ENCODE data around the gene C1RL.

The C1RL gene

GRCh38 chr12:7136071-7136470 lies 27.1 kb upstream of the C1RL start:
- Histone ChIP-seq H3K27ac (ENCODE audit: low read depth, low read length) (no peak overlapping the region), H3K27me3 (ENCODE audit: control insufficient read depth, insufficient read depth, low read length) (0 out of 2 replicates have a peak, but pooled peaks cover 6% of the 10 kb centered on the region), H3K9me3 (ENCODE audit: control insufficient read depth, insufficient read depth, low read length) (no peaks in the 10 kb centered on the region), H3K4me3 (ENCODE audit: low read depth, low read length) (no peak overlapping the region), H3K4me1 (ENCODE audit: control insufficient read depth, insufficient read depth, low read length) (no peaks in the 10 kb centered on the region), H3K9ac (ENCODE audit: low read depth, low read length) (no peak overlapping the region), H3K36me3 (ENCODE audit: control insufficient read depth, insufficient read depth, low read length) (peaks cover 22% of the 10 kb centered on the region)

GRCh38 chr12:7134396-7135166 lies 25.6 kb upstream of the C1RL start:
- Histone ChIP-seq H3K27me3 (ENCODE audit: control insufficient read depth, insufficient read depth, low read length) (0 out of 2 replicates have a peak, but pooled peaks cover 6% of the 10 kb centered on the region), H3K4me1 (ENCODE audit: control insufficient read depth, insufficient read depth, low read length) (no peaks in the 10 kb centered on the region), H3K27ac (ENCODE audit: low read depth, low read length) (no peak overlapping the region), H3K4me3 (ENCODE audit: low read depth, low read length) (no peak overlapping the region), H3K9me3 (ENCODE audit: control insufficient read depth, insufficient read depth, low read length) (no peaks in the 10 kb centered on the region), H3K9ac (ENCODE audit: low read depth, low read length) (no peak overlapping the region), H3K36me3 (ENCODE audit: control insufficient read depth, insufficient read depth, low read length) (peaks cover 22% of the 10 kb centered on the region)

GRCh38 chr12:7131502-7131866 lies 22.5 kb upstream of the C1RL start:
- H3K9ac ChIP-seq (ENCODE audit: low read depth, low read length) = no peak overlapping the region
- no peaks in the 10 kb centered on the region; the same call in 1 of the 2 replicates for H3K4me1 ChIP-seq (ENCODE audit: control insufficient read depth, insufficient read depth, low read length)
- no peaks in the 10 kb centered on the region for H3K9me3 ChIP-seq (ENCODE audit: control insufficient read depth, insufficient read depth, low read length)
- peaks cover 13% of the 10 kb centered on the region for H3K36me3 ChIP-seq (ENCODE audit: control insufficient read depth, insufficient read depth, low read length)
- no peak overlapping the region for H3K27ac ChIP-seq (ENCODE audit: low read depth, low read length)
- H3K4me3 ChIP-seq (ENCODE audit: low read depth, low read length) = peak overlapping the region; percentile 94
- H3K27me3 ChIP-seq (ENCODE audit: control insufficient read depth, insufficient read depth, low read length) = peaks cover 11% of the 10 kb centered on the region

GRCh38 chr12:7130701-7131501 lies 21.9 kb upstream of the C1RL start:
- Histone ChIP-seq H3K9ac (ENCODE audit: low read depth, low read length) (no peak overlapping the region), H3K36me3 (ENCODE audit: control insufficient read depth, insufficient read depth, low read length) (peaks cover 7% of the 10 kb centered on the region), H3K9me3 (ENCODE audit: control insufficient read depth, insufficient read depth, low read length) (no peaks in the 10 kb centered on the region), H3K27me3 (ENCODE audit: control insufficient read depth, insufficient read depth, low read length) (peaks cover 11% of the 10 kb centered on the region), H3K27ac (ENCODE audit: low read depth, low read length) (no peak overlapping the region), H3K4me1 (ENCODE audit: control insufficient read depth, insufficient read depth, low read length) (no peaks in the 10 kb centered on the region; the same call in 1 of the 2 replicates), H3K4me3 (ENCODE audit: low read depth, low read length) (peak overlapping the region; percentile 94)

- Histone ChIP-seq H3K4me3 (ENCODE audit: low read depth, low read length) (peak within 1 kb of the TSS; percentile 94), H3K9me3 (ENCODE audit: control insufficient read depth, insufficient read depth, low read length) (no peaks in the 10 kb centered on the region), H3K9ac (ENCODE audit: low read depth, low read length) (peak within 1 kb of the TSS; percentile 67), H3K36me3 (ENCODE audit: control insufficient read depth, insufficient read depth, low read length) (no peaks in the 10 kb centered on the region), H3K27ac (ENCODE audit: low read depth, low read length) (peak within 1 kb of the TSS; percentile 31), H3K27me3 (ENCODE audit: control insufficient read depth, insufficient read depth, low read length) (peaks cover 11% of the 10 kb centered on the region), H3K4me1 (ENCODE audit: control insufficient read depth, insufficient read depth, low read length) (no peaks in the 10 kb centered on the region; the same call in 1 of the 2 replicates)
These were observed 21.1 kb upstream of the C1RL start, which contains the start of gene CLSTN3 for GRCh38 chr12:7129872-7130691. Gene CLSTN3, plus strand, starts transcription at chr12:7130371. Its CDS starts 278 bp downstream, at chr12:7130649.

GRCh38 chr12:7129287-7129871 lies 20.4 kb upstream of the C1RL start:
- Histone ChIP-seq H3K27ac (ENCODE audit: low read depth, low read length) (peak overlapping the region; percentile 31), H3K27me3 (ENCODE audit: control insufficient read depth, insufficient read depth, low read length) (peaks cover 11% of the 10 kb centered on the region), H3K36me3 (ENCODE audit: control insufficient read depth, insufficient read depth, low read length) (no peaks in the 10 kb centered on the region), H3K9ac (ENCODE audit: low read depth, low read length) (peak overlapping the region; percentile 56), H3K9me3 (ENCODE audit: control insufficient read depth, insufficient read depth, low read length) (no peaks in the 10 kb centered on the region), H3K4me1 (ENCODE audit: control insufficient read depth, insufficient read depth, low read length) (no peaks in the 10 kb centered on the region; the same call in 1 of the 2 replicates), H3K4me3 (ENCODE audit: low read depth, low read length) (peak overlapping the region; percentile 94)

- peak within 1 kb of the TSS; percentile 56 for H3K9ac ChIP-seq (ENCODE audit: low read depth, low read length)
- H3K4me1 ChIP-seq (ENCODE audit: control insufficient read depth, insufficient read depth, low read length) = no peaks in the 10 kb centered on the region; the same call in 1 of the 2 replicates
- H3K4me3 ChIP-seq (ENCODE audit: low read depth, low read length) = peak within 1 kb of the TSS; percentile 94
- no peaks in the 10 kb centered on the region for H3K9me3 ChIP-seq (ENCODE audit: control insufficient read depth, insufficient read depth, low read length)
- H3K27ac ChIP-seq (ENCODE audit: low read depth, low read length) = peak within 1 kb of the TSS; percentile 31
- H3K36me3 ChIP-seq (ENCODE audit: control insufficient read depth, insufficient read depth, low read length) = no peaks in the 10 kb centered on the region
- H3K27me3 ChIP-seq (ENCODE audit: control insufficient read depth, insufficient read depth, low read length) = peaks cover 11% of the 10 kb centered on the region
These were observed 19.8 kb upstream of the C1RL start, which contains the start of gene RBP5 for GRCh38 chr12:7128681-7129286. Gene RBP5, minus strand, starts transcription at chr12:7128889. Its CDS starts 114 bp downstream, at chr12:7128775.

GRCh38 chr12:7127916-7128626 lies 19.1 kb upstream of the C1RL start:
- Histone ChIP-seq H3K27me3 (ENCODE audit: control insufficient read depth, insufficient read depth, low read length) (peaks cover 11% of the 10 kb centered on the region), H3K4me1 (ENCODE audit: control insufficient read depth, insufficient read depth, low read length) (no peaks in the 10 kb centered on the region; the same call in 1 of the 2 replicates), H3K4me3 (ENCODE audit: low read depth, low read length) (no peak overlapping the region), H3K9ac (ENCODE audit: low read depth, low read length) (no peak overlapping the region), H3K9me3 (ENCODE audit: control insufficient read depth, insufficient read depth, low read length) (no peaks in the 10 kb centered on the region), H3K36me3 (ENCODE audit: control insufficient read depth, insufficient read depth, low read length) (no peaks in the 10 kb centered on the region), H3K27ac (ENCODE audit: low read depth, low read length) (peak overlapping the region; percentile 21)

GRCh38 chr12:7125632-7126227 lies 16.7 kb upstream of the C1RL start:
- Histone ChIP-seq H3K36me3 (ENCODE audit: control insufficient read depth, insufficient read depth, low read length) (no peaks in the 10 kb centered on the region), H3K4me1 (ENCODE audit: control insufficient read depth, insufficient read depth, low read length) (no peaks in the 10 kb centered on the region; the same call in 1 of the 2 replicates), H3K9me3 (ENCODE audit: control insufficient read depth, insufficient read depth, low read length) (no peaks in the 10 kb centered on the region), H3K27ac (ENCODE audit: low read depth, low read length) (no peak overlapping the region), H3K27me3 (ENCODE audit: control insufficient read depth, insufficient read depth, low read length) (peaks cover 5% of the 10 kb centered on the region), H3K4me3 (ENCODE audit: low read depth, low read length) (no peak overlapping the region), H3K9ac (ENCODE audit: low read depth, low read length) (no peak overlapping the region)

All from HUES48 (cell line).